Measurements from ENCODE around the gene CD63.

Gene CD63

DNA sequence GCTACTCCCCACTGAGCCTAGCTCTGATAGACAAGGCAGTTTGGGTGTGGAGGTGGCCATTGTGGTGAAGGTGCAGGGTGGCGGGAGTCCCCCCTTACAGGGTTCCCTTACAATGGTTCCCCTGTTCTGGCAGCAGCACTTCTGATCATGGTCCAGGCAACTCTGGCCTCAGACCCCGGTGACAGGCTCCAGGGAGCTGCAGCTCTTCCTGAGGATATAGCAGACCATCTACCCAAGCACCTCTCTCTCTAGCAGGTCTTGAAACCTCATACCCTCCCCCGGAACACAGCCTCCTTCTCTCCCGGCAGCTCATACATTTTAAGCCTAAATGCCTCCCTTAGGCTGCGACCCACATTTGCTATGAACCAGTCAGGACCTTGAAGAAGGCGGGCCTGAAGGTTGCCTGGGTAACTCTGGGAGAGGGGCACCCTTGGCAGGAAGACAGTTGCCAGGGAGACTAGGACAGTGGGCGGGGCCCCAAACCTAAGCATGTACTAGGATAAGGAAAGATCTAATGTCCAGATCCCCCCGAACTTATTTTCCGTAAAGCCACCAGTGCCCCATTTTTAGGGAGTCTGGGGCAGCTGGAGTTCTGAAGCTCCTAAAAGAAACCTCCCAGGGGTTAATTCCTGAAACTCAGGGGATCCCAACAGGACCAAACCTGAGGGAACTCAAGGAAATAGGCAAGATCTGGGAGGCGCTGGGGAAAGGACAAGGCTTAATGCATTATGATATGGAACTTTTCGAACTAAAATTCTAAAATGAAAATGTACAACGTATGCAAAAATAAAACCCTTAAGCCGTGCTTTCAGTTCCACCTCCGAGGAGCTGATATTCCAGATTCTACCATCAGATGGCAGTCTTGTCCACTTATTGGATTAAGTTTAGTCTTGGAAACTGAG lies 9.6 kb upstream of the CD63 start:
- DNase-seq = peak; percentile 91

DNA sequence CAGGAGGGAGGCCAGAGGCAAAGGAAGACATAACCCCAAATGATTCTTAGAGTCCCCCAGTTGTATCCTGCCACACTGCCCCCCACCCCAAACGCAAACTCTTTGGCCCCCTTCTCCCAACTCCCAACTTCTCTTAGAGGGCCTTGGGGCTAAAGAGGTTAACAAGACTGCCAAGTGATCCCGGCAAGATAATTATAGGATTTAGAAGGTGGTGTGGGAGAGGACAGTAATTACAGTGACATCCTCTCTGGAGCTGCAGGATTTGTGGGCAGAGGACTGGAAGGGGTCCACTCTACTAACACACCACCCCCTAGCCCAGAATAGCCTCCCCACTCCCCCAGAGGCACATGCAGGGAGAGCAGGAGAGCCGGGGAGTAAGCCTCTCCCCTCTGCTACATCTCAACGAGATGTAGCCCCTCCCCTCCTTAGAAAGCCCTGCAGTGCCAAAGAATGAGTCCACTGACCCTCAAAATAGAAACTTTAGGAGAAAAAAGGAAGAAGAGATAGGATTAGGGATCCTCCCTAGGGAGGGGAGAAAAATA lies 8.8 kb upstream of the CD63 start:
- peak; percentile 62 for DNase-seq

DNA sequence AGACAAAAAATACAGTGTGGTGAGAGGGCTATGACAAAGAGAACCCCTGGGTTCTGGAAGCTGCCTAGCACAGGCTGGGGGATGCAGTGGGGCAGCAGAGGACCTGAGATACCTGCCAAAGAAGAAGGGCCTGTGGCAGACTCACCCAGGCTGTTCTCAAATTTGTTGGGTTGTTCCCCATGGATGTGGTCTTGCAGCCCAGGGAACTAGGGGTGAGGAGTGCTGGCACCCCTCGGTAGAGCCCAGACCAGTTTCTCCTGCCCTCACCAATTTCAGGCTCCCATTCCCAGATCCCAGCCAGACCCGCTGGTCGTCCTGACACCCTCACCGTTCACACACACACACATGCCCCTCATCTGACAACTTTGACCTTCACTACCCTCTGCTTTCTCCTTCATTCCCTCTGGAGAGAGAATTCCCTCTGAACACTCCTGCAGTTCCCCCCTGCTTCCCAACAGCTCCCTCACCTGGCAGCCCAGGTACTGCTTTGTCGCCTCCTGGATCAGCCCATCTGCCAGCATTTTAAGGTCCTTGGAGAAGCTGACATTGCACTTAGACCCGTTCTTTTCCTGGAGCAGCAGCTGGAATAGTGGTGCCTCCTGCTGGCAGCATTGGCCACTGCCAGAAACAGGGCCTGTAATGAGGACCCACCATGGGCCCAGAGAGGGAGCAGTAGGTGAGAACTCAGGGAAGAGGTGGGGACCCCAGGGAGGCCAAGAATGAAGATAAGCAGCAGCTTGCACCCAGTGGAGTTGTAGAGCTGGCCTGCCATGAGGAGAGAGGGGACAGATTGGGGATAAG lies 8.2 kb upstream of the CD63 start:
- peak; percentile 70 for DNase-seq

GRCh38 chr12:55736076-55736475 lies 7.3 kb upstream of the CD63 start:
- DNase-seq = no peak

DNA sequence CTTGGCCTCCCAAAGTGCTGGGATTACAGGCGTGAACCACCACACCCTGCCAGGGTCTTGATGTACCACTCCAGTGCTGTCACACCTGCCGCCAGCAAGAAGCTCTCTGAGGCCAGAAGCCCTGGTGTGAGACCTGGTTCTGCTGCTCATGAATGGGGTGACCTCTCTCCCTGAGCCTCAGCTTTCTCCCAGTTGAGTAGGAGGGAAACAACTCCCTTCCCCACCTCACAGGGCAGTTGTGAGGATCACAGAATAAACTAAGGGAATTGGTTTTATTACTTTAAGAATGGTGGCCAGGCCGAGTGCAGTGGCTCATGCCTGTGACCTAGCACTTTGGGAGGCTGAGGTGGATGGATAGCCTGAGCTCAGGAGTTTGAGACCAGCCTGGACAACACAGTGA lies 5.8 kb upstream of the CD63 start:
- no peak for DNase-seq

DNA sequence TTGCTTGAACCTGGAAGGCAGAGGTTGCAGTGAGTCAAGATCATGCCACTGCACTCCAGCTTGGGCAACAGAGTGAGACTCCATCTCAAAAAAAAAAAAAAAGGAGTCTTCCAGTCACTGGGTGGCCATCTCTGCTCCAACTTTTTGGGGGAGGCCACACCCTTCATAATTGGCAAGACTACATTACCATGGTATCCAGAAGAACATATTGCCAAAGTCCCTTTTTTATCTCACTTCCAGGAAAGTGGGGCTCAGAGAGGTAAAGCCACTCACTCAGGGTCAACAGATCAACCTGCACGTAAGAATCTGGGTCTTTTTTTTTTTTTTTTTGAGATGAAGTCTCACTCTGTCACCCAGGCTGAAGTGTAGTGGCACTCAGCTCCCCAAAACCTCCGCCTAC lies 5.0 kb upstream of the CD63 start:
- DNase-seq = no peak

- DNase-seq = no peak
These were observed 4.3 kb upstream of the CD63 start for GRCh38 chr12:55733021-55733555.

- DNase-seq = no peak
These were observed 3.5 kb upstream of the CD63 start for GRCh38 chr12:55732288-55732687.

DNA sequence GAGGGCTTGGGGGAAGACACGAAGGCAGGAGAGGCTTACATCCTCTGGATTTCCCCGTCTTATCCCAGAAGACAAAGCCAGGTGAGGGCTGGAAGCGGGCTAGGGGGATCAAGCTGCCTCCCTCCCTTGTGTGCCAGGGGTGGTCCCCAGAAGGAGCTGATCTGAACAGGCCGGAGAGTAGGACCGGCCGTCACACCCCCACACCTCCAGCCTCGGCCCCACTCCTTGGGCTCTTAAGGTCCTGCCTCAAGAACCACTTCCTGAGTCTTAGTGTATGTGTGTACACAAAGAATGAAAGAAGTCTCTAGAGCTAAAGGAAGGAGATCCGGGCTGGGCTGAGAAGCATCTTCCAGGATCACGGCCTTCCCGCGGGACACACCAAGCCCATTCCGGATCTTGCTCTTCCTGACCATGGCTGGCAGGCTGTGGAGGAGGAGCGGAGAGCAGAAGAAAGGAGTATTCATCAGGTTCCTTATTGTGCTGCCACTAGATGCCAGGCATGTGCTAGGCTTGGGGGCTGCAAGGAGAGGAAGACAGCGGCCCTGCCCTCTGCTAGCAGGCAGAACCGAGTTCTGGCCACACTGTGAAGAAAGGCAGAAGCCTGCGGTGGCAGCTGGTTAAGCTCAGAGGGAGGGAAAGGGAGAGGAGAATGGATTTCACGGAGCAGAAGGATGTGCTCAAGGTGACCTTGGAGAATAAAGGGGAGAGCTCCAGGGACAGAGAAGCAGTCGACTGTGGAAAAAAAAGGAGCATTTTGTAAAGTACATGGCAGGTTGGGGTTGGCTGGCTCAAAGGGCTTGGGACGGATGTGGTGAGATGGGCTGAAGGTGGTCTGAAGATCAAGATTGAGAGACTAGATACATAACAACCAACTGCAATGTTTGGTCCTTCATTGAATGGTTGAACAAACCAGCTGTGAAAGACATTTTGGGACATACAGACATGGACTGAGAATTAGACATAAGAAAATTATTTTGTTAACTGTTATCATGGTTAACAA lies 1.3 kb upstream of the CD63 start:
- DNase-seq = peak; percentile 81

GRCh38 chr12:55728186-55728938 lies 447 bp downstream of the CD63 start:
- peak; percentile 89 for DNase-seq

- DNase-seq = no peak
These were observed 1.1 kb downstream of the CD63 start for GRCh38 chr12:55727643-55728185.

DNA sequence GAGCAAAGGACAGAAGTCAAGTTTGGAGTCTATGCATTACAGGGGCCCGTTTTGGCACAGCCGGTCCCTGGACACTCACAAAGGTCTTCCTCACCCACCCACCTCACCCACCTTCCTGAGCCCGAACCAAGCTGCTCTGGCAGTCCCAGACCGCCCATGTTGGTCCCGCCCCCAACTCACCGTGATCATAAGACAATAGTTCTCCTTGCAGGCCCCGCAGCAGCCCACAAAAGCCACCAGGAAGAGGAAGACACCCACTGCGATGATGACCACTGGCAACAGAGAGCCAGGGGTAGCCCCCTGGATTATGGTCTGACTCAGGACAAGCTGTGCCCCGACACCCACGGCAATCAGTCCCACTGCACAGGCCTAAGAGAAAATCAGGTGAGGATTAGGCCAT lies 1.8 kb downstream of the CD63 start:
- no peak for DNase-seq

- DNase-seq = no peak
These were observed 3.3 kb downstream of the CD63 start for GRCh38 chr12:55725556-55725955.

DNA sequence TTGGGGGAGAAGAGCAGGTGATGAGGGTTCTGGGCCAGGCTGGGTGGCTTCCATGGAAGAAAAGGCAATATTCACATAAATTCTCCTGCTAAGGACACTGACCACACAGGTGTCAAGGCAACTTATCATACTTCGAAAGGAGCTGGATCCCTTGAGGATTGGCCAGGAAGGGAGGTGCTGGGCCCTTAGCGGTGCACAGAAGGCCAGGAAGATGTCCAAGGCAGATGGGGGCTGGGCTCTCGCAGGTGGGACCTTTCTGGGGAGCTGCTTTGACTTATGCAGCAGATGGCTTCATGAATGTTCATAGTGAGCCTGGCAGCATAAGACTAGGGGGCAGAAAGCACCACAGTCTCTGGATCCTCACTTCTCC lies 3.9 kb downstream of the CD63 start:
- no peak for DNase-seq

DNA sequence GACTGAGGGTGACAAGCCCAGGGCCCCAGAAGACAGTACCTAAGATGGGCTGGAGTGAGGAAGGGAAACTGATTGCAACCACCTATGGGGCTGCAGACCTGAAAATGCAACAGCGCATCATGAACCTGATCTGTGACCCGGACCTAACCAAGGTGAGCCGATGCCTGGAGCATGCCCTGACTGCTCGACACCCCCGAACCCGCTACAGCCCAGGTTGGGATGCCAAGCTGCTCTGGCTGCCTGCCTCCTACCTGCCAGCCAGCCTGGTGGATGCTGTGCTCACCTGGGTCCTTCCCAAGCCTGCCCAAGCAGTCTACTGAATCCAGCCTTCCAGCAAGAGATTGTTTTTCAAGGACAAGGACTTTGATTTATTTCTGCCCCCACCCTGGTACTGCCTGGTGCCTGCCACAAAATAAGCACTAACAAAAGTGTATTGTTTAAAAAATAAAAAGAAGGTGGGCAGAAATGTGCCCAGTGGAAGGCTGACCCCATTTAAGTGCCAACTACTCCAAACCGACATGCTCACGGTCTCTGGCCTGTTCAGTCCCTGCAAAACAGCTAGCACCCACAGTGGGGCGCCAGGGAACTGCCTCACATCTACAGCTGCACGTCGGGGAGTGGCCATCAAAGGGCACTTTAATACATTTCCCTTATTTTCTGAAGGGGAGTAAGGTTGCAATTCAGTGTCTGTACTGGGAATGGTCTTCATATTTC lies 4.4 kb downstream of the CD63 start:
- peak; percentile 64 for DNase-seq

GRCh38 chr12:55723516-55724225 lies 5.1 kb downstream of the CD63 start:
- DNase-seq = no peak

DNA sequence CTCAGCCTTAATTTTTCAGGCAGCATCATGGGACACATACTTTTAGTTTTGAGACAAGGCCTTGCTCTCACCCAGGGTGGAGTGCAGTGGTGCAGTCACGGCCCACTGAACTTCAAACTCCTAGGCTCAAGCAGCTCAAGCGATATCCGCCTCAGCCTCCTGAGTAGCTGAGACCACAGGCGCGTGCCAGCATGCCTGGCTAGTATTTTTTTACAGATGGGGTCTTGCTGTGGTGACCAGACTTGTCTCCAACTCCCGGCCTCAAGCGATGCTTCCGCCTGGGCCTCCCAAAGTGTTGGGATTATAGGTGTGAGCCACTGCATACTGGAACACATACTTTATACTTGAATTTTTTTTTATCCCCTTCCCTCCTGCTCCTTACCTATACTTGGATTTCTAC lies 5.9 kb downstream of the CD63 start:
- DNase-seq = no peak

GRCh38 chr12:55721601-55722213 lies 7.1 kb downstream of the CD63 start:
- no peak for DNase-seq

DNA sequence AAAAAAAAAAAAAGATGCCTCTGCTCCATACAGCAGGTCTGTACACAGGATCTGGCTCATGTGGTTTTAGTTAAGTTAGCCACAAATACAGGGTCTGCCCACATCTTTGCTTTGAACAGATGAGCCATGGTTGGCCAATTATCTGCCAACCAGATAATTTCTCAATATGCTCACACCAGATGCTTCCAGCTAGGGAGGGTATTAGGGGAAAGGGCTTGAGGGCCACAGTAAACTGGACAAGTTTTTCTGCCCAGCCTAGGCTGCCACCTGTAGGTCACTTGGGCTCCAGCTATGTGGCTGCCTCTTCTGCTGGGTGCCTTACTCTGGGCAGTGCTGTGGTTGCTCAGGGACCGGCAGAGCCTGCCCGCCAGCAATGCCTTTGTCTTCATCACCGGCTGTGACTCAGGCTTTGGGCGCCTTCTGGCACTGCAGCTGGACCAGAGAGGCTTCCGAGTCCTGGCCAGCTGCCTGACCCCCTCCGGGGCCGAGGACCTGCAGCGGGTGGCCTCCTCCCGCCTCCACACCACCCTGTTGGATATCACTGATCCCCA lies 7.8 kb downstream of the CD63 start:
- peak; percentile 60 for DNase-seq
